Keratinocyte (primary cell): ENCODE data around the gene FAM114A1.

Source experiments
- EZH2 ChIP-seq: IDR thresholded peaks from one replicate; pipeline ENCODE4 v1.6.1; 2012; ENCODE audit warnings: inconsistent platforms, mild to moderate bottlenecking, low read length, moderate library complexity
- TF ChIP-seq, protein P1 (sequence below), 3 experiments: IDR thresholded peaks in 1 of 3; conservative IDR thresholded peaks in 1 of 3; optimal IDR thresholded peaks in 1 of 3; 2 replicates in 2 of 3; 3 replicates in 1 of 3; pipeline versions ENCODE3 to v1.5.1; 2011; ENCODE audit warnings: low read length in 3 of 3, mild to moderate bottlenecking in 3 of 3, moderate library complexity in 2 of 3, control low read depth in 1 of 3, inconsistent platforms in 1 of 3; ENCODE audit not compliant: insufficient read depth in 2 of 3; ENCODE audit errors: extremely low read depth in 1 of 3

- TF ChIP-seq, protein P1, sequence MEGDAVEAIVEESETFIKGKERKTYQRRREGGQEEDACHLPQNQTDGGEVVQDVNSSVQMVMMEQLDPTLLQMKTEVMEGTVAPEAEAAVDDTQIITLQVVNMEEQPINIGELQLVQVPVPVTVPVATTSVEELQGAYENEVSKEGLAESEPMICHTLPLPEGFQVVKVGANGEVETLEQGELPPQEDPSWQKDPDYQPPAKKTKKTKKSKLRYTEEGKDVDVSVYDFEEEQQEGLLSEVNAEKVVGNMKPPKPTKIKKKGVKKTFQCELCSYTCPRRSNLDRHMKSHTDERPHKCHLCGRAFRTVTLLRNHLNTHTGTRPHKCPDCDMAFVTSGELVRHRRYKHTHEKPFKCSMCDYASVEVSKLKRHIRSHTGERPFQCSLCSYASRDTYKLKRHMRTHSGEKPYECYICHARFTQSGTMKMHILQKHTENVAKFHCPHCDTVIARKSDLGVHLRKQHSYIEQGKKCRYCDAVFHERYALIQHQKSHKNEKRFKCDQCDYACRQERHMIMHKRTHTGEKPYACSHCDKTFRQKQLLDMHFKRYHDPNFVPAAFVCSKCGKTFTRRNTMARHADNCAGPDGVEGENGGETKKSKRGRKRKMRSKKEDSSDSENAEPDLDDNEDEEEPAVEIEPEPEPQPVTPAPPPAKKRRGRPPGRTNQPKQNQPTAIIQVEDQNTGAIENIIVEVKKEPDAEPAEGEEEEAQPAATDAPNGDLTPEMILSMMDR (optimal IDR thresholded peaks at IDR 0.05 in 1 of 3, IDR thresholded peaks at IDR 0.05 in 1 of 3, conservative IDR thresholded peaks at IDR 0.05 in 1 of 3; ENCODE audit: extremely low read depth in 1 of 3, insufficient read depth in 2 of 3, low read length in 3 of 3) = no peak
- TF ChIP-seq EZH2 = no peak
These were observed 16.6 kb downstream of the FAM114A1 start for GRCh38 chr4:38884254-38884653.
